SKM-1 treated with dmso at 0.1 percent for 144 hours (cell line): ENCODE data around the gene KLHL10.
"Not testable (repeated sequence)": the region's sequence is repeated elsewhere in the genome, so short reads cannot be mapped to it uniquely, and the experiment has no call there.

Source experiments
- DNase-seq: peaks from one replicate; lab custom pipeline; 2025; ENCODE audit not compliant: unreplicated experiment; lab: John Stamatoyannopoulos, UW

The KLHL10 gene

DNA sequence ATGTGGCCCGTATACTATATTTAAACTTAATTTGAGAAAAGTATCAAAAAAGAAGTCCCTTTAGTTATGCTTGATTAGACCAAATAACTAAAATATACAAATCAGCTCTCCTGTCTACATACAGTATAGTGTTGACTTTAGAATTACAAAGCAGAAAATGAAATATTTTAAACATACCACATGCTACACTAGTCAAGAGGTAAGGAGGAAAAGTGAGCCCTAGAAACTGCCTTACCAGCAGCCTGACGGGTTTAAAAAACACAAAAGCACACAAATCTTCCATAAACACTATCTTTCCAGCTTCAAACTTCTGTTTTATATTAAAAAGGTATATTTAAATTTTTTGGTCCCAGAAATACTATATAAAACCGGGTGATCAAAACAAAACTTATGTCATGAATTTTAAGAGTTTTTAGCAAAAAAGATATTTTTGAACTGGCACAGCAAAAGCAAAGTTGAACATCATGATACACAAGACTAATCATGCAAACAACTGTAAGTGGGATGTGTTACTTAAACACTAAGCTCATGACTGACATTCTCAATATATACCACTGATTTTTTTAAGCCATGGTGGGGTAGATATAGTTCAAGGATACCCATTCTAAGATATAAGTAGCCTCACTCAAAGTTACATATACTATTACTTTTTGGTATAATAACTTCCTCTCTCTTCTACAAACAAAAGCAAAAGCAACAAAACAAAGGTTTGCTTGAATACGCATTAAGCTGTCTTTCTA, 11.8 kb downstream of the KLHL10 start:
- DNase-seq = no peak

DNA sequence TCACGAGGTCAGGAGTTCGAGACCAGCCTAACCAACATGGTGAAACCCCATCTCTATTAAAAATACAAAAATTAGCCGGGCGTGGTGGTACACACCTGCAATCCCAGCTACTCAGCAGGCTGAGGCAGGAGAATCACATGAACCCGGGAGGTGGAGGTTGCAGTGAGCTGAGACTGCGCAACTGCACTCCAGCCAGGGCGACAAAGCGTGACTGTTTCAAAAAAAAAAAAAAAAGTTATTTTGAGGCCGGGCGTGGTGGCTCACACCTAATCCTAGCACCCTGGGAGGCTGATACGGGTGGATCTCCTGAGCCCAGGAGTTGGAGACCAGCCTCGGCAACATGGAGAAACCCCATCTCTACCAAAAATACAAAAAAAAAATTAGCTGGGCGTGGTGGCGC, 13.8 kb downstream of the KLHL10 start:
- DNase-seq = not testable (repeated sequence)

DNA sequence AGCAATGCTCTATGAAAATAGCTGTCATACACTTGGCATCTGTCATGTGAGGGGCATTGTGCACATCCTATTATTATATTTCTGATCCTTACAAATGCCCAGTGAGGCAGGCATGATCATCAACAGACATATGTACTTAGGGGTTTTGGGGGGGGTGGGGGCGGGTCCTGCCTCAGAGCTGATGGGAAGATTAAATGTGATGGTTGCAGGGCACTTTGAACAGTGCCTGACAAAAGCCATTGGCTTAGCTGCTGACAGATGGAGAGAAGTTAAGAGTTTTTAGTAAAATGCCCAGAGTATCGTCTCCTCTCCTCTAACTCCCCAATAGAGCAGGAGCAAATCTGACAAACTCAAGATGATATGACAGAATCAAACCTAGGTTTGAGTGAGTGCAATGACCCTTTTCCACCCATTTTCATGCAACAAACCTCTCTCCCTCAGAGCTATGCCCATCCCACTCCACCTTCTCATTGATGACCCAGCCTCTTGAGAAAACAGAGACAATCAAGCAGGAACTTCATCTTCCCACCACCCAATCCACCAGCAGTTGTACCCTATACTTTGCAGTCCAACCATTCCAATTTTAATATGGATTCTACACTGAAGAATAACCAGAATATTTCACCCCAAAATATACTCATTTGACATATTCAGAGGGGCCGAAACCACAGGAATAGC, 22.8 kb downstream of the KLHL10 start:
- no peak for DNase-seq

DNA sequence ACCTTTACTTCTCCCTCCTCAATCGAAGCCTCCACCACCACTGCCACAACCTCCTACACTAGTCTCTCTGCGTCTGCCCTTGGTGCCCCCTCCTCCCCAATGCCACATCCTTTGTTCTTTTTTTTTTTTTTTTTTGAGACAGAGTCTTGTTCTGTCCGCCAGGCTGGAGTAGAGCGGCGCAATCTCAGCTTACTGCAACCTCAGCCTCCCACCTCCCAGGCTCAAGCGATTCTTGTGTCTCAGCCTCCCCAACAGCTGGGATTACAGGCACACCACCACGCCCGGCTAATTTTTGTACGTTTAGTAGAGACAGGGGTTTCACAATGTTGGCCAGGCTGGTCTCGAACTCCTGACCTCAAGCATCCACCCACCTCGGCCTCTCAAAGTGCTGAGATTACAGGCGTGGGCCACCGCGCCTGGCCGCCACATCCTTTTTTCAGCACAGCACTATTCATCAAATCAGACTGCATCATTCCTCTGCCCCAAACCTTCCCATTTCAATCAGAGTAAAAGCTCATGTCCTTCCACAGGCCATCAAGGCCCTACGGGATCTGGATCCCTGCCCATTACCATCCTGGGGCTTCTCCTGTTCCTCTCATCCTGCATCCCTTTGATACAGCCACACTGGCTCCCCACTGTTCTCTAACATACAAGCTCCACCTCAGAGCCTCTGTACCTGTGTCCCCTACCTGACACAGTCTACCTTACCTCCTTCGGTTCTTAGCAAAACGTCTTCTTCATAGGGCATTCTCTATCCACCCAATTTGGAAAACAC, 25.6 kb downstream of the KLHL10 start:
- no peak for DNase-seq

DNA sequence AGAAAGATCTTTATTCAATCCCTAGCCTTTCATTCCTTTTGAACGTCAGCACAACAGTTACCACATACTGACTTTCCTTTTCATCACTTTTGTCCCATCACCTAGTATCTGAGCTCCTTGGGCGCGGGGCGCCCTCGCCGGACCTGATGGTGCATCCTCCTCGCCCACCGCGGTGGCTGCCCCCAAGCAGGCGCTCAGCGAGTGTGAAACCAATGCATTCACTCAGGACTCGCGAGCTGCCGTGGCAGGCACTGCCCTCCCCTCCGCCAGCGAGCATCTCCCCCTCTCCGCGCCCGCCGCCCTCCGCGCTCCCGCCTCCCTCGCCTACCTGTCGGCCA, 26.8 kb downstream of the KLHL10 start:
- DNase-seq = no peak

DNA sequence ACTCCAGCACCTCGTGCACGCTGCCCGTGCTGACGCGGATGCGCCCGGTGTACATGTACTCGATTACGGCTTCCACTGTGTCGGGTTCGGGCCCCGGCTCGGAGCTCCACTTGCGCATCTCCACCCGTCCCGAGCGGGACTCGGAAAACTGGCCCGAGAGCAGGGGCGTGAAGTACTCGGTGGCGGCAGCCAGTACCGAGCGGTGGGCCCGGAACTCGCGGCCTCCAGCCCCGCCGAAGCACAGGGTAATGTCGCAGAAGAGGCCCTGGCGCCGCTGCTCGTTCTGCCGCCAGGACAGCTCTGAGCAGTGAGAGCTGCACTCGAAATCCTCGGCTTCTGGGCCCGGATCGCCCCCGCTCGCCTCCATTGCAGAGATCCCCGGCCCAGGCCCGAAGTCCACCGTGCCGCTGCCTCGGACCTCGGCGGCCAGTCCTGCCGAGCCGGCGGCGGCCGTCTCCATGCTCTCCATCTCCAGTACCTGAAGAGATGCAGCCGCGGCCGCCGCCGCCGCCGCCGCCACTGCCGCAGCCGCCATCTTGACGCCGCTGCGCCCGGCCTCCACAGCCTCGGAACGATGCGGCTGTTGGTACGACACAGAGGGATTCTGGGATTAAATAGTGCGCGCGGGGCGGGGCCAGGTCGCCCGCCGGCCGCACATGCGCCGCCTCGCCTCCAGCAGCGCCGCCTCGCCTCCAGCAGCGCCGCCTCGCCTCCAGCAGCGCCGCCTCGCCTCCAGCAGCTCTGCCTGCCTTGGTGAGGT, 27.4 kb downstream of the KLHL10 start, which contains the start of gene KLHL11:
TSS of gene KLHL11 (minus strand) at position 588 of the 760 bp plus-strand sequence. CDS start at position 535, 53 bp downstream.
- DNase-seq = peak; percentile 83

DNA sequence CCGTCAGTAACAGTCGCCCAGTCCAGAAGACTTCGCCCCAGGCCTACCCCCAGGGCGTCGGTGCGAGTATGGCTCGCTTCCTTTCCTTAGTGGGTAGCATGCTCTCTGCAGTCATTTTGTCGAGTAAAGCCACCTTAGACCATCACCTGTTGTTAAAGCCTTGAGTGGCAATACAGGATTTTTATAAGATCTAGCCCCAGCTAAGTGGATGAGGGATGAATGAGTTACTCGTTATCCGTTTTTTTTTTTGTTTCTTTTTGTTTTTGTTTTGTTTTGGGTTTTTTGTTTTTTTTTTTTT, 27.9 kb downstream of the KLHL10 start:
- DNase-seq = no peak

DNA sequence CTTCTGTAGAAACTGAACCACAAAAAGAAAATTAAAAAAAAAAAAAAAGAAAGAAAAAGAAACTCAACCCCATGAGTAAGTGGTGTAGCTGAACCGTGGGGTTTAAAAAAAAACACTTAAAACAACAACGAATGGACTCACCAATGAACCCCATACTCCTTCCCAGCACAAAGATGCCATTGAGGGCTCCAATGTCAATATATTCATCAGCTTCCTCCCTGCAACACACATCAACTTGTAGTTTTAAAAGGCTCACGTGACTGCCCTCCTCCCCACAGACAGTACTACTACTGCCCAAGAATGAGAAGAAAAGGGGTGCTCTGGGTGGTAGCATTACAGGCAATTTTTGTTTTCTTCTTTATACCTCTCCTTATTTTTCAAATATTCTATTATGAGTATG, 30.9 kb downstream of the KLHL10 start:
- no peak for DNase-seq

DNA sequence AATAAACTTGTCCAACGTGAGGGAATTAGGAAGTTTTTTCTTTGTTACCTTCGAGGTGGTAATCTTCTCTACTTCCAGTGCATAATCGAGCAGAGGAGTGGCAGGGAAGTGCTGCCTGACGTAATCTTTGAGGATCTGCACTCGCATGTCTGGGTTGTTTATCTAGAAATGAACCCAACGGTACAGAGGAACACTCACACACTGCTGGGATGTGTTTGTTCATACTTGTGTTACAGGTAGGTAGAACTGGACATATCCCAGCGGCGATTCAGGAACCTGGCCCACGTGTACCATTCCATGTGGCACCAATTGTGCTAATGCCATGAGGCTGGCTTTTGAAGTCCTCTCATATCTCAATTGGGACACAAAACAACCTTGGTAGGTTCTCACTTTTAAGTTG, 31.8 kb downstream of the KLHL10 start:
- no peak for DNase-seq

DNA sequence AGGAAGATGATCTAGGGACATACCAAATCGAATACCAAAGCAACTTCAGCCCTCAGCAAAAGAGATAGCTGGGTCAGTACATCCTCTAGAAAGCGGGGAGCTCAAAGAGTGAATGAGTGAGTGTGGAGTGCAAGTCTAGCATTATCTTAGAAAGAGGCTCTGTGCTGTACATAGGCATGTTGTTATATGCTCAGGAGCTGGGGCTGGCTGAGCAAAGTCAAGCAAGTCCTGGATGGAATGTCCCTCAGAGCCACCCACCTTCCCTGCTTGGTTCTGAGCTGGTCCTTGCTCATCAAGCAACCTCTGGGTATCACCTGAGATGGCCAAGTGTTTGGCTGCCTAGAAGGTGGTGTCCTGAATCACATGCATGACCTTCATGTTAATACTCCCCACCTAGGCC, 32.5 kb downstream of the KLHL10 start:
- DNase-seq = no peak

DNA sequence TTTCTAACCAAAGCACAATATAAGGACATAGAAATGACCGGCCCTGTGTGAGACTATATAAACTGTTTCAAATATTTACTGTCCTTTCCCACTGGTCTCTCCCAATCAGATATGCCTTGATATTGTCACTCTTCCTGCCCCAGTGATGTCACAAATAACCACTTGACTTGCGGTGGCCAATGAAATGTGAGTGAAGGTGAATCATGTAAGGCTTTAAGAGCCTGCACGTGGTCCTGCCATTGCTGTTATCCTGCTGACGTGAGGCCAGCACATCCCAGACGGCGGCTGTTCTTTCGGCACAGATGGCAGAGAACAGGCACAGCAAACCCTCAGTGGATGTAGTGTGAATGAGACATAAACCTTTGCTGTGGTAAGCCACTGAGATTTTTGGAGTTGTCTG, 33.0 kb downstream of the KLHL10 start:
- no peak for DNase-seq

DNA sequence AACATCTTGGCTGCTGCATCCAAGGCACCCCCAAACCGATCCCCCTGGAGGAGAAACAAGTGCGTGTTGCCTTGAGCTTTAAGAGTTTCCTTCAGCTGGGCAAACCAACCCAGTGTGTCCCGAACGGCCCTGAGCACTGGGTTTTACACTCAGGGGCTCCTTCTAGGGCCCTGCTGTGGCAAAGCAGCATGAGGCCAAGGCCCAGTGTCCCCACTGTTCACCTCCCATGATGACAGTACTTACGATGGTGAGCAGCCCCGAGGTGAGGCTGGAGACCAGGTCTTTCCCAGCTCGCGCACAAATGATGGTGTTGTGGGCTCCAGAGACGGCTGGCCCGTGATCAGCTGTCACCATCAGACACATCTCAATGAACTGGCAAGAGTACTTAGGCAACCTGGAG, 34.2 kb downstream of the KLHL10 start:
- DNase-seq = no peak

DNA sequence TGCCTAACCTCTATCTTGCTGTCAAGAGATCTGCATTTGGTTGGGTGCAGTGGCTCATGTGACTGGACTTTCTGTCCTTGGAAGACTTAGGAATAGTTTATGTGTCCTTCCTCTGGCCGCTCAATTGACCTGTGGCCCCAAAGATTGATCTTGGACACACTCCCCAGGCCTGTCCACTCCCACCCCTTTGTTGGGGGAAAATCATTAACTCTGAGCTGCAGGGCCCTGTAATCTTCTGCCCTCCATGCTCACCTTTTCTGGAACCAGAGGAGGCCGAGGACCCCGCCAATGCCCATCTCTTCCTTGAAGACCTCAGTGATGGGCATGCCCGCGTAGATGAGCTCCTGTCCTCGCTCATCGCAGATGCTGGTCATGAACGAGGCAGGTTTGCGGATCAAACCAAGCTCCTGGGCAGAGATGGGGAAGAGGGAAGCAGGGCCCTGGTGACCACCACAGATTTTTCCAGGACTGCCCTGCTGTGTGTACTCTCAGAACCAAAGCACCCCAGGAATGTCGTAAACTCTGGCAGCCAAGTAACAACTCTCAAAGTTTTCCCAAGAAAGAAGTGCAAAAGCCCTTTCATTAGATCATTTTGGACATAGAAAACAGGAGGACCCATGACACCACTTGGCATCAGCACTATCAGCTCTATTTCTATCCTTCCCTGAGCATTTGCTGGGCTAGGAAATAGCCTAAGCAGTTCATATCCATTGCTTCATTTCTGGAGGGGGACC, 36.1 kb downstream of the KLHL10 start:
- no peak for DNase-seq

DNA sequence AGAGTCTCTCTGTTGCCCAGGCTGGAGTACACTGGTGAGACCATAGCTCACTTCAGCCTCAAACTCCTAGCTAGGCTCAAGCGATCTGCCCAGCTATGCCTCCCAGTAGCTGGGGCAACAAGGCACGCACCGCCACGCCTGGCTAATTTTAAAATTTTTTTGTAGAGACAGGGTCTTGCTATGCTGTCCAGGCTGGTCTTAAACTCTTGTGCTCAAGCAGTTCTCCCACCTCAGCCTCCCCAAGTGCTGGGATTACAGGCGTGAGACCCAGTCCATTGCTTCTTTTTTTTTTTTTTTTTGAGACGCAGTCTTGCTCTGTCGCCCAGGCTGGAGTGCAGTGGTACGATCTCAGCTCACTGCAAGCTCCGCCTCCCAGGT, 36.7 kb downstream of the KLHL10 start:
- not testable (repeated sequence) for DNase-seq

DNA sequence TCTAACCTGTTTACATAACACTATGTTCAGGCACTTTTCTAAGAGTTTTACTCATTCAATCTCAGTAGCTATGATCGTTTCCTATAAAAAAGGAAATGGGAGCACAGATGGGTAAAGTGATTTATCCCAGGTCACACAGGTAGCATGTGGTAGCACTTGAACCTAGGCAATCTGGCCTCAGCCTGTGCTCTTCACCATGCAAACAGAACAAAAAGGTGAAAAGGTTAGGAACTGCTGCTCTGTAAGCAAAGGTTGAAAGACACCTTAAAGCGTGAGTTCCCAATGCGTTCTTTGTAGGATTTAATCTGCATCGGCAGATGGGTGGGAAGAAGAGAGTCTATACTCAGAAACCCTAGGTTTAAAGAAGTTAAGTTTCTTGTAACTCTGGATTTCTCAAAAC, 42.5 kb downstream of the KLHL10 start:
- no peak for DNase-seq

DNA sequence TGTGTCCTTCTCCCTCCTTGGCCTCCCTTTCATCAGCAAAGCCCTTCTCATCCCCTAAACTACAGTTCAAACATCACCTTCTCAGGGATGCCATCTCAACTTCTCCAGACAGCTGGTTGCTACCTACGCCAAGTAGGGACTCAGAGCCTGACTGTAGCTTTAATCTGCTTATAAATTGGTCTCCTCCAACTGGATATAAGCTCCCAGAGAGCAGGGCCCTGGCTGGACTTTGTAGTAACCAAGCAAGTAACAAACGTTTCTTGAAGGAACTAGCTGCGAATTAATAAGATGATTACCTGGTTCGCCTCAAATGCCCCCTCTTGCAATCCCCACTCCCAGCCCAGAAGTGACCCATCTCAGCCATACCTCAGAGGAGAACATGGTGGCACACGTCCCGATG, 45.1 kb downstream of the KLHL10 start:
- no peak for DNase-seq

DNA sequence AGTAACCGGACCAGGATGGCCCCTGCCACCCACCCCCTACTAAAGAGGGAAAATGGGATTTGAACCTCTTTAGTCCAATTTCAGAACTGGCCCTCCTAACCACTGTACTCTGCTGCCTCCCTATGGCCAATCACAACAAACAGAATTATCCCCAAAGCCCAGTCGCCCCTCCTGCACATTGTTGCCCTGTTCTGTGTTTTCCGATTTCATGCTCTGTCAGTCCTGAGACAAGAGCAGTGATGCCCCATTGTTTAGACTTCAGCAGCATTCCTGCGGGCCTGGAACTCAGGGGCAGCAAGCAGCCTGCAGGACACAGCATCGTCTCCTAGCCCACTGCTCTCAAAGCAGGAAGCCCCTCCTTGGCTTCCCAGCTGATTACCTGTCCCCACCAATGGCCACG, 48.1 kb downstream of the KLHL10 start:
- no peak for DNase-seq

DNA sequence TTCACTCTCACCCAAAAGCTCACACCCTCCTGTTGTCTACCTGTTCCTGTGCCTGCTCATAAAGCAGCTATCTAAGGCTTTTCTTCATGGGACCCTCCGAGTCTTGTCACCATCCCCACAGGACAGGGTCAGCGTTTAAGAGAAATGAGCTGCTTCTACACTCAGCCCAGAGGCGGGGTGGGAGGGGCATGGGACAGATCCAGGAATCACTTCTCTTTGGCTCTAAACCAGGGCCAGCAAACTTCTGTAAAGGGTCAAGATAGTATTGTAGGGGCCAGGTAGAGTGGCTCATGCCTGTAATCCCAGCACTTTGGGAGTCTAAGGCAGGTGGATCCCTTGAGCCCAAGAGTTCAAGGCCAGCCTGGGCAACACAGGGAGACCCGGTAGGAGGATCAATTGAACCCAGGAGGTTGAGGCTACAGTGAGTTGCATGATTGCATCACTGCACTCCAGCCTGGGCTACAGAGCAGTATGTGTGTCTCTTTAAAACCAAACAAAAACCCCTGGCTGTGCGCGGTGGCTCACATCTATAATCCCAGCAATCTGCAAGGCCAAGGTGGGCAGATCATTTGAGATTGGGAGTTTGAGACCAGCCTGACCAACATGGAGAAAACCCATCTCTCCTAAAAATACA, 50.8 kb downstream of the KLHL10 start:
- DNase-seq = no peak

DNA sequence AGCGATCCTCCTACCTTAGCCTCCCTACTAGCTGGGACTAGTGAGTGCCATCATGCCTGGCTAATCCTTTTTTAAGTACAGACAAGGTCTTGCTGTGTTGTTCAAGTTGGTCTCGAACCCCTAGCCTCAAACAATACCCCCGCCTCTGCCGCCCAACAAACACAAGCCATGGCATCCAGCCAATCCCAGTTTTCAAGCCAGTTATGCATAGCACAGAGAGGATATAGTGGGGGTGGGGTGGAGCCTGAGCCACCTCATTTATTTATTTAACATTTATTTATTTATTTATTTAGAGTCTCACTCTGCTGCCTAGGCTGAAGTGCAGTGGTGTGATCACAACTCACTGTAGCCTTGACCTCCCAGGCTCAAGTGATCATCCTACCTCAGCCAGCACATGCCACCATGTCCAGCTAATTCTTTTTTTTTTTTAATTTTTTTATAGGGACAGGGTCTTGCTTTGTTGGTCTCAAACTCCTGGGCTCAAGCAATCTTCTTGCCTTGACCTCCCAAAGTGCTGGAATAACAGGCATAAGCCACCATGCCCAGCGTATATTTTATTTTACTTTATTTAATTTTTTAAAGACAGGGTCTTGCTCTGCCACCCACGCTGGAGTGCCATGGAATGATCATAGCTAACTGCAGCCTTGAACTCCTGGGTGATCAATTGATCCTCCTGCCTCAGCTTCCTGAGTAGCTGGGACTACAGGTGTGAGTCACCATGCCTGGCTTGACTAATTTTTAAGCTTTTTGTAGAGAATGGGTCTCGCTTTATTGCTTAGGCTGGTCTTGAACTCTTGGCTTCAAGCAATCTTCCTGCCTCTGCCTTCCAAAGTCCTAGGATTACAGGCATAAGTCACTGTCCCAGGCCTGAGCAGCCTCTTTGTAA, 53.8 kb downstream of the KLHL10 start:
- no peak for DNase-seq

DNA sequence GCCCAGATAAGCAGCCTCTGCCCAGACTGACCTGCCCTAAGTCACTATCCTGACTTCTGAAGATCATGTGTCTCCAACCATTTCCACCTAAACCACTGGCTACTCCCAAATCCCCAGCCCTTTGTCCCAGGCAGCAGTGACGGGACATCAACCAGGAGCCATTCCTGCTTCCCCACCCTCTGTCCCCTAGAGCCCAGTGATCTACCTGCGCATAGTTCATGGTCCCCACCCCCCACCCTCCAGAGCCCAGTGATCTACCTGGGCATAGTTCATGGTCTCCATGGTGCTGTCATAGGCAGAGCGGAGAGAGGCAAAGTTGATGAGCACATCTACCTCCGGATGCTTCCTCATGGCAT, 54.4 kb downstream of the KLHL10 start:
- DNase-seq = no peak
